Thoracic aorta (tissue), 2 donors: ENCODE data around the gene SCNN1B. TPM values are rescaled to one million over a fixed set of nuclear protein-coding genes. Genes with fewer than 3 reads are reported as not detected.

Experiments used
- ATAC-seq: fragments of 150-250 bp; one replicate; pipeline ENCODE4 v1.8.0; 2017; ENCODE audit warnings: low read depth; ENCODE audit not compliant: insufficient number of reproducible peaks, low FRiP score
- DNase-seq: peaks from one replicate; pipeline ENCODE4 v3.0.0-alpha.2; 2020; ENCODE audit warnings: low spot score
- H3K27ac ChIP-seq, 2 donors: fragments of 200-600 bp; sonication (generic); 1 replicate in 1 of 2; 2 replicates in 1 of 2; pipeline ENCODE4 v1.5.1; 2016; ENCODE audit warnings: mild to moderate bottlenecking in 2 of 2, moderate library complexity in 2 of 2
- H3K27me3 ChIP-seq: fragments of 200-600 bp; sonication (generic); replicated peaks from 2 replicates; pipeline ENCODE4 v1.6.0; 2016; ENCODE audit warnings: mild to moderate bottlenecking; ENCODE audit not compliant: insufficient read depth
- H3K36me3 ChIP-seq: fragments of 200-600 bp; sonication (generic); one replicate; pipeline ENCODE4 v1.5.1; 2016
- H3K4me1 ChIP-seq, 2 donors: fragments of 200-600 bp; sonication (generic); 1 replicate in 1 of 2; 2 replicates in 1 of 2; pipeline versions ENCODE4 v1.5.1 to v1.6.0; 2016; ENCODE audit warnings: low read depth in 2 of 2, mild to moderate bottlenecking in 1 of 2; ENCODE audit not compliant: control insufficient read depth in 1 of 2
- H3K4me3 ChIP-seq: fragments of 200-600 bp; sonication (generic); 2 replicates; pipeline ENCODE4 v1.5.1; 2016; ENCODE audit warnings: mild to moderate bottlenecking
- H3K9me3 ChIP-seq: fragments of 200-600 bp; sonication (generic); 2 replicates; pipeline ENCODE4 v1.5.1; 2016
- CTCF ChIP-seq: fragments of 200-600 bp; sonication (generic); IDR thresholded peaks from one replicate; pipeline ENCODE4 v1.5.1; 2019; ENCODE audit warnings: antibody characterized with exemption
- total RNA-seq, 2 donors: library from RNA; depleted of rRNA; stranded (reverse); fragments of >200 nt; gene quantifications; one replicate each; pipeline versions ENCODE4 v1.1.0 to v1.2.3, GENCODE V29; 2016

SCNN1B gene
- total RNA-seq, 2 donors from 2014 or later = 1.1 TPM; not detected in 1

- Histone ChIP-seq H3K9me3 (no peaks in the 10 kb centered on the region), H3K4me3 (no peak overlapping the region), H3K27me3 (no peaks in the 10 kb centered on the region), H3K36me3 (no peaks in the 10 kb centered on the region), H3K4me1 (no peaks in the 10 kb centered on the region), H3K27ac (no peak overlapping the region)
- no peak for TF ChIP-seq CTCF
- ATAC-seq (no peak), DNase-seq (no peak)
These were observed 72.8 kb downstream of the SCNN1B start for GRCh38 chr16:23374721-23375510.

GRCh38 chr16:23375643-23376042, 73.5 kb downstream of the SCNN1B start:
- TF ChIP-seq CTCF = no peak
- H3K27me3 ChIP-seq = no peaks in the 10 kb centered on the region
- no peaks in the 10 kb centered on the region for H3K9me3 ChIP-seq
- DNase-seq (no peak), ATAC-seq (no peak)
- no peak overlapping the region for H3K4me3 ChIP-seq
- H3K27ac ChIP-seq = no peak overlapping the region
- no peaks in the 10 kb centered on the region for H3K4me1 ChIP-seq
- H3K36me3 ChIP-seq = no peaks in the 10 kb centered on the region

- Histone ChIP-seq H3K27ac (no peak overlapping the region), H3K4me3 (no peak overlapping the region), H3K36me3 (no peaks in the 10 kb centered on the region), H3K9me3 (no peaks in the 10 kb centered on the region), H3K4me1 (no peaks in the 10 kb centered on the region), H3K27me3 (no peaks in the 10 kb centered on the region)
- no peak for ATAC-seq
- TF ChIP-seq CTCF = no peak
- DNase-seq = no peak
These were observed 75.2 kb downstream of the SCNN1B start for GRCh38 chr16:23377071-23377931.

DNA sequence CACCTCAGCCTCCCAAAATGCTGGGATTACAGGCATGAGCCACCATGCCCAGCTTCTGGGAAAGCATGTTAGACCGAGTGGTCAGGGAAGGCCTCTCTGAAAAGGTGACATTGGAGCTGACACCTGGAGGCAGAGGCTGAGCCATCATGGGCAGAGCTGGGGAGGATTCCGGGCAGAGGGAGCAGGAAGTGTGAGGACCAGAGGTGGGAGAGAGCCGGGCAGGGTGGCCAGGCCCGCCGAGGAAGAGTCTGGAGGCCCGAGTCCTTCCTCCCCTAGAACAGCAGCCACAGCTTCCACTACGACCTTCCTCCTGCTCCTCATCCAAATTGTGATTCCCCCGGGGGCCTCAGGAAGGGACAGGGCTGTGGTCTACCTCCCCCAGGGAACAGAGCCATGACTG, 76.2 kb downstream of the SCNN1B start:
- Histone ChIP-seq H3K4me1 (no peaks in the 10 kb centered on the region), H3K4me3 (no peak overlapping the region), H3K27me3 (no peaks in the 10 kb centered on the region), H3K9me3 (no peaks in the 10 kb centered on the region), H3K36me3 (no peaks in the 10 kb centered on the region), H3K27ac (no peak overlapping the region)
- TF ChIP-seq CTCF = no peak
- ATAC-seq = no peak
- DNase-seq = no peak

- Histone ChIP-seq H3K36me3 (no peaks in the 10 kb centered on the region), H3K27ac (no peak overlapping the region), H3K4me1 (no peaks in the 10 kb centered on the region), H3K9me3 (no peaks in the 10 kb centered on the region), H3K27me3 (no peaks in the 10 kb centered on the region), H3K4me3 (no peak overlapping the region)
- ATAC-seq = no peak
- TF ChIP-seq CTCF = no peak
- no peak for DNase-seq
These were observed 76.8 kb downstream of the SCNN1B start for GRCh38 chr16:23378921-23379320.
